Lower lobe of right lung (tissue), 2 donors: ENCODE data around the gene PRKAA2. TPM values are rescaled to one million over a fixed set of nuclear protein-coding genes. Genes with fewer than 3 reads are reported as not detected.

Experiments used
- ATAC-seq, 2 donors: fragments of 200-7000 bp; cut with Tn5 transposase; one replicate each; pipeline ENCODE4 v1.9.1; 2020 to 2022; ENCODE audit warnings: mild to moderate bottlenecking in 2 of 2, moderate library complexity in 2 of 2
- DNase-seq: peaks from one replicate; pipeline ENCODE4 v3.0.0-alpha.2; 2020
- H3K27ac ChIP-seq: fragments of 200-600 bp; one replicate; pipeline ENCODE4 v1.8.0; 2022
- H3K27me3 ChIP-seq: fragments of 200-600 bp; one replicate; pipeline ENCODE4 v1.8.0; 2022; ENCODE audit warnings: low read depth
- H3K36me3 ChIP-seq: fragments of 200-600 bp; one replicate; pipeline ENCODE4 v1.8.0; 2022; ENCODE audit warnings: mild to moderate bottlenecking
- H3K4me1 ChIP-seq: fragments of 200-600 bp; one replicate; pipeline ENCODE4 v1.8.0; 2022
- H3K4me3 ChIP-seq: fragments of 200-600 bp; one replicate; pipeline ENCODE4 v1.8.0; 2022; ENCODE audit warnings: mild to moderate bottlenecking
- H3K9me3 ChIP-seq: fragments of 200-600 bp; one replicate; pipeline ENCODE4 v1.8.0; 2022
- CTCF ChIP-seq: fragments of 200-600 bp; IDR thresholded peaks from one replicate; pipeline ENCODE4 v1.8.0; 2022; ENCODE audit warnings: antibody characterized with exemption, mild to moderate bottlenecking
- intact Hi-C: fragments of 100-400 bp; cut with DNase I; formaldehyde crosslinking; loops from one replicate; pipeline ENCODE4 v1.11.0; 2022
- total RNA-seq: library from RNA; stranded (reverse); fragmentation: NEBNext Ultra II Directional; extraction: Animal tissue kit (Norgen Biotek cat#: 25700); gene quantifications from one replicate; pipeline ENCODE4 v1.2.1, GENCODE V29; 2021
- donor health status: DM: no; HTN: yes; CAD: no; lungs with severe emphysema.

PRKAA2 gene
- total RNA-seq, 1 donor from 2014 or later: 1.9 TPM

- no peak for ATAC-seq
Measured at GRCh38 chr1:56754708-56755479, 109.8 kb downstream of the PRKAA2 start.

GRCh38 chr1:56755911-56756310, 110.8 kb downstream of the PRKAA2 start:
- Histone ChIP-seq H3K4me3 (no peak overlapping the region), H3K9me3 (no peaks in the 10 kb centered on the region), H3K27me3 (no peaks in the 10 kb centered on the region), H3K4me1 (no peaks in the 10 kb centered on the region), H3K36me3 (no peaks in the 10 kb centered on the region), H3K27ac (no peak overlapping the region)
- no peak for ATAC-seq
- intact Hi-C loops: no loop called here
- no peak for DNase-seq
- no peak for TF ChIP-seq CTCF

More at GRCh38 chr1:56754708-56755479, 109.8 kb downstream of the PRKAA2 start:
- no peaks in the 10 kb centered on the region for H3K36me3 ChIP-seq
- no peaks in the 10 kb centered on the region for H3K9me3 ChIP-seq
- no peaks in the 10 kb centered on the region for H3K27me3 ChIP-seq
- no peaks in the 10 kb centered on the region for H3K4me1 ChIP-seq
- intact Hi-C loops: no loop called here
- no peak overlapping the region for H3K27ac ChIP-seq
- no peak for DNase-seq
- TF ChIP-seq CTCF: no peak
- H3K4me3 ChIP-seq: no peak overlapping the region

GRCh38 chr1:56758135-56758534, 113.0 kb downstream of the PRKAA2 start:
- Histone ChIP-seq H3K27me3 (no peaks in the 10 kb centered on the region), H3K36me3 (no peaks in the 10 kb centered on the region), H3K4me3 (no peak overlapping the region), H3K4me1 (no peaks in the 10 kb centered on the region), H3K27ac (no peak overlapping the region), H3K9me3 (no peaks in the 10 kb centered on the region)
- intact Hi-C loops: no loop called here
- peak in 1 of 2 donors; percentile 39 for ATAC-seq
- no peak for DNase-seq
- no peak for TF ChIP-seq CTCF

GRCh38 chr1:56758794-56759193, 113.7 kb downstream of the PRKAA2 start:
- ATAC-seq (no peak), DNase-seq (no peak)
- intact Hi-C loops: no loop called here
- Histone ChIP-seq H3K36me3 (no peaks in the 10 kb centered on the region), H3K27ac (no peak overlapping the region), H3K4me3 (no peak overlapping the region), H3K4me1 (no peaks in the 10 kb centered on the region), H3K27me3 (no peaks in the 10 kb centered on the region), H3K9me3 (no peaks in the 10 kb centered on the region)
- no peak for TF ChIP-seq CTCF

Other genes starting within 250 kb of the PRKAA2 start
- 106 TPM for gene PLPP3, start 65.8 kb upstream of the PRKAA2 start, total RNA-seq
- 3.8 TPM for gene FYB2, start 174.1 kb downstream of the PRKAA2 start, total RNA-seq
- gene C8A, start 209.5 kb downstream of the PRKAA2 start, total RNA-seq: not detected